Mesodermal cell (in vitro differentiated cells): ENCODE data around the gene PSKH1.

Experiments
- H3K27ac ChIP-seq: 2 replicates; pipeline ENCODE4 v1.7.0; 2013; ENCODE audit warnings: mild to moderate bottlenecking, low read depth, low read length, moderate library complexity; ENCODE audit not compliant: severe bottlenecking
- H3K36me3 ChIP-seq: 2 replicates; pipeline ENCODE4 v1.7.1; 2013; ENCODE audit warnings: mild to moderate bottlenecking, low read length, moderate library complexity; ENCODE audit not compliant: control insufficient read depth, insufficient read depth
- H3K4me1 ChIP-seq: one replicate; pipeline ENCODE4 v1.7.1; 2013; ENCODE audit warnings: mild to moderate bottlenecking, low read length; ENCODE audit not compliant: insufficient read depth, control insufficient read depth, poor library complexity, severe bottlenecking
- H3K4me3 ChIP-seq: 2 replicates; pipeline ENCODE4 v1.7.0; 2013; ENCODE audit warnings: low read length, control low read depth, mild to moderate bottlenecking; ENCODE audit not compliant: insufficient read depth, poor library complexity, severe bottlenecking; ENCODE audit errors: extremely low read depth
- H3K9me3 ChIP-seq: 2 replicates; pipeline ENCODE4 v1.7.1; 2013; ENCODE audit warnings: mild to moderate bottlenecking, low read length, moderate library complexity; ENCODE audit not compliant: control insufficient read depth
- WGBS, 2 experiments: methylation state at CpG; one replicate each; pipeline ENCODE4 v1.1.5; 2013; ENCODE audit warnings: missing lambda C conversion rate in 2 of 2; ENCODE audit not compliant: insufficient coverage in 2 of 2; 5-methylcytosine and 5-hydroxymethylcytosine counted together

Gene PSKH1

DNA sequence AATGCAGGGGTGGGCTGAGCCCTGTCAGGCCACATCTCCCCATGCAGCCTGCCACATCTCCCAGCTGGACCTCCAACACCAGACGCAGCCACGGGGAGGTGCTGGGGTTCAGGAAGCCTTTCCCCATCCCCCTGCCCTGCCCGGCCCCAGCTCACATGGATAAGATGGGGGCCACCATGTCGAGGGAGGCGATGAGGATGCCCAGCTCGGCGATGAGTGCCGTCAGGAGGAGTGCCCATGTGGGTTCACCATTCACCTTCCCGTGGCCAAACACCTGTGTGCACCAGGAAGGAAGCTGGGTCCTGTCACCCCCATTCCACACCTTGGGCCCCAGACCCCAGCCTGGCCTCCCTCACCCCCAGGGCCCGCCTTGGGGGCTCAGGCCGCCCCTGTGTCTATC lies 56.6 kb downstream of the PSKH1 start:
- Histone ChIP-seq H3K36me3 (peaks cover 99% of the 10 kb centered on the region), H3K9me3 (no peaks in the 10 kb centered on the region), H3K4me3 (no peak overlapping the region), H3K4me1 (no peaks in the 10 kb centered on the region), H3K27ac (no peak overlapping the region)
- WGBS, 2 experiments = 92 to 93% methylated on average over 4 to 11 of the region's 11 CpGs

- peaks cover 99% of the 10 kb centered on the region for H3K36me3 ChIP-seq
Observed at GRCh38 chr16:67950335-67950843, 57.3 kb downstream of the PSKH1 start.

DNA sequence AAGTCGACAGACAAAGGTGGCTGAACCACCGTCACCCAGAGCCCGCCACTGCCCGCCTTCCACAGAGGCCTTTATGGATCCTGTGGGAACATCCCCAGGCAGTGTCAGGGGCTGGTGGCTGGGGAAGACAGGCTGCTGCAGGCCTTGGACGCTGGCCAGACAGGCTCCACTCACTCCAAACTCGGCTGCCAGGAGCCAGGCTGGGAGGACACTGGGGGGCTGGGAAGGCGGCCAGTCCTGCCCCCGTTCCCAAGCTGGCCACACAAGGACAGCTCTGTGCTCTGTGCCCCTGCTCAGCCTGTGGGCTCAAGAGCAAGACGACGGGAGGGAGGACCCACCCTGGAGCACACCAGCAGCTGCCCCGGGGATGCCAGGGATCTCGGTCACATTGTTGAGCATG lies 58.4 kb downstream of the PSKH1 start:
- H3K4me1 ChIP-seq = no peaks in the 10 kb centered on the region
- 90 to 94% methylated on average over 11 to 12 of the region's 12 CpGs for WGBS, 2 experiments
- H3K4me3 ChIP-seq = no peak overlapping the region
- H3K9me3 ChIP-seq = no peaks in the 10 kb centered on the region
- H3K27ac ChIP-seq = no peak overlapping the region
- peaks cover 95% of the 10 kb centered on the region for H3K36me3 ChIP-seq

More at GRCh38 chr16:67950335-67950843, 57.3 kb downstream of the PSKH1 start:
- Histone ChIP-seq H3K27ac (no peak overlapping the region), H3K4me3 (no peak overlapping the region), H3K4me1 (no peaks in the 10 kb centered on the region), H3K9me3 (no peaks in the 10 kb centered on the region)
- 95 to 97% methylated on average over 8 to 13 of the region's 16 CpGs for WGBS, 2 experiments

DNA sequence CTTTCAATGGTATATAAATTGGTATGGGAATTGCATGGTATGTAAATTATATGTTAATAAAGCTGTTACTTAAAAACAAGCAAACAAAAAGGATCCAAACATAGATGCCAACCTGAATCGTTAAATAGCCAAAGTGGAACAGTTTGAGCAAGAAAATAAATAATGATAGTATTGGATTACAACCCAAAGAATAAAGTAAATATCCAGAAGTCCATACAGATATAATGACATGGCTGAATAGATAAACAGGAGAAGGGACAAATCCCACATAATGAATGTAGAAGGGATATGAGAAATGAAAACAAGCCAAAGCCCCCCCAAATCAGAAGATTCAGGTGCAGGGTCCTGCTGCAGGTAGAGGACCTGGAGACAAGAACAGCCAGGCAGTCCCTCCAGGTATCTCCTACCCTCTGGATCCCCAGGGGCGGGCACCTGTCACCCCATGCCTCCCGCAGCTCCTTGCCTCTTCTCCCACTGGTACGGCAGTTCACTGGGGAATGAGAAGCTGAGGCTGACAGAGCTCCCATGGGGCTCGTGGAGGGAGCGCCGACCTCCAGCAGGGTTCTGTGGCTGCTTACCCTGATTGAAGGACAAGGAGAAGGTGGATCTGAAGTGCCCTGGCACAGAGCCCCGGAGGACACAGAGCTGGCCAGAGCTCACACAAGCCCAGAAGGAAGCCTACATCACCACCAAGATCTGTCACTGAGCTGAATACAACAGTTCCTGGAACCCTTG lies 60.8 kb downstream of the PSKH1 start:
- WGBS, 2 experiments = 91 to 94% methylated on average over 4 to 6 of the region's 8 CpGs
- Histone ChIP-seq H3K4me1 (no peaks in the 10 kb centered on the region), H3K27ac (no peak overlapping the region), H3K4me3 (no peak overlapping the region), H3K36me3 (peaks cover 89% of the 10 kb centered on the region), H3K9me3 (no peaks in the 10 kb centered on the region)

GRCh38 chr16:67954421-67955196 lies 61.6 kb downstream of the PSKH1 start:
- peaks cover 89% of the 10 kb centered on the region for H3K36me3 ChIP-seq
- H3K4me1 ChIP-seq = no peaks in the 10 kb centered on the region
- H3K27ac ChIP-seq = no peak overlapping the region
- WGBS, 2 experiments = 94 to 99% methylated on average over 8 to 10 of the region's 10 CpGs
- no peaks in the 10 kb centered on the region for H3K9me3 ChIP-seq
- no peak overlapping the region for H3K4me3 ChIP-seq

DNA sequence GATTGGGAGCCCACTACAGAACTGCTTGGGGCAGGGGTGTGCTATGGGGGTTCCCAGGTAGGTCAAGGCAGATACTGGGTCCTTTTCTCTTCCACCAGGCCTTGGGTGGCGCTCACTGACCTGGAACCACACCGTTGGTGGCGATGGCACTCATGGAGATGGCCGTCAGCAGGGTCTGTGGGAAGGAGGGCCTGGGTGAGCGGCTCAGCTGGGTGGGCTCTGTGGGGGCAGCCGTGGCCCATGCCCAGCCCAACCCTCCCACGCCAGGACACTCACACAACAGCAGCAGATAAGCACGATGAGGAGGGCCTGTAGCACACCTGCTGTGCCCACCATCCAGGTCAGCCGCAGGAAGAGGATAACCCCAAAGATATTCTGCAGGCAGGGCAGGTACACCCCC lies 64.6 kb downstream of the PSKH1 start:
- Histone ChIP-seq H3K4me3 (no peak overlapping the region), H3K4me1 (peaks cover 8% of the 10 kb centered on the region), H3K27ac (no peak overlapping the region), H3K36me3 (peaks cover 88% of the 10 kb centered on the region), H3K9me3 (no peaks in the 10 kb centered on the region)
- 90 to 95% methylated on average over 5 to 7 of the region's 9 CpGs for WGBS, 2 experiments

DNA sequence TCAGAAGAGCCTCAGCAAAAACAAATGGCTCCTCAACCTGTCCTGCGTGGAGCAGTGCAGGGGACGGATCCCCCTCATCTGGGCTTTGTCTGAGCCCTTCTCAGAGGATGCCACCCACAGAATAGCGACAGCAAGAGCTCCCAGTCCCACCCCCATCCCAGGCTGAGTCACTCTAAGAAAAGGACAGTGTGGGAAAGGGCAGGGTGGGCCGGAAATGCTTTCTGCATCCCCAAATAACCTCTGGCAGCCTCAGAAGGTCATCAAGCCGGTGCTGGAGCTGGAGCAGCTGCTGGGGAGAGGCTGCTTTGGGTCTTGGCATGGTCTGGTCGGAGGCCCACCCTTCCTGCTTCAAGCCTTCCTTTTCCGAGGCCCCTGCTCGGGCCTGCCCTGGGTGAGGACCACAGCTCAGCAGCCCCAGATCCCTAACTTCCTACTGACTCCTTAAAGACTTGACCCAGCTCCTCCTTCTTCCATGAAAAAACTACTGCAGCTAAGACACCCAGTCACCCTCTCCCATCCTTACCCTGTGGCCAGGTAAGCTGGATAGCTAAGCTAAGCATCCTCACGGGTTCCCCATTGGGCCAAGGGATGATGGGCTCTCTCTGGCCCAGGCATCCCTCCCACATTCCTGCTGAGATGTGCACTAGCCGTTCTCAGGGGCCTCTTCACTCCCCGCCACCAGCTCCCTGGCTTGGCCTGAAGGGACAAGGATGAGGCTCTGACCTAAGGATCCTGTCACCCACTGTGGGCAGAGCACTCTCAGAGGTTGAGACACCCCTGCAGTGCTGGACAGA lies 66.7 kb downstream of the PSKH1 start:
- peaks cover 90% of the 10 kb centered on the region for H3K36me3 ChIP-seq
- no peaks in the 10 kb centered on the region for H3K9me3 ChIP-seq
- H3K4me3 ChIP-seq = no peak overlapping the region
- H3K27ac ChIP-seq = no peak overlapping the region
- H3K4me1 ChIP-seq = peaks cover 8% of the 10 kb centered on the region
- 92 to 96% methylated on average over 7 to 9 of the region's 11 CpGs for WGBS, 2 experiments

DNA sequence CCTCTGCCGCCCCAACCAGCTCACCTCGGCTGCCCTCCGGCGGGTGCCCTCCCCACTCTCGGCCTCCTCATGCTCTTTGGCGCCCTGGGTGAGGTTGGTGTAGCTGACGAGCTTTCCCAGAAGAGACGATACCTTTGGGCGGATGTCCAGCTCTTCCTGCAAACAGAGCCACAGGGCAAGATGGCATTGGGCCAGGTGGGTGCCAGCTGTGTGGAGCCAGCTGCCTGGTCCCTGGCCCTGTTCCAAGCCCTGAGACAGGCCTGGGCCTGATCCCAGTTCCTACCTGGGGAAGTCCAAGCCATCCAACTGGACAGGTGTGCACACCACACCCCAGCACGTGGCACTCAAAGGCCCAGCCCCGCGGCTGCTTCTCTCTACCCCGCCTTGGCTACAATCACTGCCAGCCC lies 68.5 kb downstream of the PSKH1 start:
- H3K36me3 ChIP-seq = peaks cover 91% of the 10 kb centered on the region
- no peaks in the 10 kb centered on the region for H3K9me3 ChIP-seq
- WGBS, 2 experiments = 96 to 97% methylated on average over 8 to 12 of the region's 13 CpGs
- no peak overlapping the region for H3K27ac ChIP-seq
- no peak overlapping the region for H3K4me3 ChIP-seq
- peaks cover 19% of the 10 kb centered on the region for H3K4me1 ChIP-seq

- Histone ChIP-seq H3K36me3 (peaks cover 91% of the 10 kb centered on the region), H3K4me3 (no peak overlapping the region), H3K4me1 (peaks cover 24% of the 10 kb centered on the region), H3K27ac (no peak overlapping the region), H3K9me3 (no peaks in the 10 kb centered on the region)
- 96% methylated on average over 4 to 8 of the region's 8 CpGs for WGBS, 2 experiments
Observed at GRCh38 chr16:67962135-67962534, 69.1 kb downstream of the PSKH1 start.

GRCh38 chr16:67963292-67963661 lies 70.2 kb downstream of the PSKH1 start:
- Histone ChIP-seq H3K27ac (no peak overlapping the region), H3K36me3 (peaks cover 80% of the 10 kb centered on the region), H3K9me3 (no peaks in the 10 kb centered on the region), H3K4me1 (peaks cover 25% of the 10 kb centered on the region), H3K4me3 (no peak overlapping the region)
- 95 to 100% methylated on average over 2 of the region's 2 CpGs for WGBS, 2 experiments
